ENCODE measurements around the gene ZBTB45.

ZBTB45 gene

GRCh38 chr19:58561373-58562121, 41.9 kb upstream of the ZBTB45 start:
- ATAC-seq = no peak

DNA sequence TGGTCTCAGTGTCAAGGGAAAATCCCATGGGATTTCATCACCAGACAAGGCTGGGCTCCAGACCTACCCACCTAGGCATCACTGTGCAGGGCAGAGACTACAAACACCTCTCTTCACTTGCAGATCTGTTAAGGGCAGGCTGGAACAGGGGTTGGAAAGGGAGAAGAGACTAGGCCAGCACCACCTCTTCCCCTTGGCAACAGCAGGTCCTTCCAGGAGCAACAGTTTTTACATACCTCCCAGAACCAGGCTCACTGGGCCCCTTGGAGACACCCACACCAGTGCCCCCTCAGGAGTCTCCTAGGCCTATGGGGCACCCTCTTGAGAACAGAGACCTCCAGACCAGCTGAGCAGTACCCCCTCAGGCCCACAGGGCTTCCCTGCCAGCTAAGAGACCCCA, 41.3 kb upstream of the ZBTB45 start:
- ATAC-seq = no peak
- no peak for TF ChIP-seq CSRNP3 (CRISPR knock-in tag; IDR thresholded peaks at IDR 0.05)
- no peak for TF ChIP-seq GLIS3 (CRISPR knock-in tag; IDR thresholded peaks at IDR 0.05)
- no peak for TF ChIP-seq ZFP3 (CRISPR knock-in tag; IDR thresholded peaks at IDR 0.05)
- TF ChIP-seq ZC3H10 (CRISPR knock-in tag; IDR thresholded peaks at IDR 0.05) = no peak
- TF ChIP-seq ZNF565 (CRISPR knock-in tag; conservative IDR thresholded peaks at IDR 0.05; ENCODE audit: low read depth) = no peak
- no peak for TF ChIP-seq TOX (CRISPR knock-in tag; IDR thresholded peaks at IDR 0.05; ENCODE audit: borderline replicate concordance)
- TF ChIP-seq TSHZ2 (CRISPR knock-in tag; IDR thresholded peaks at IDR 0.05) = no peak
- no peak for TF ChIP-seq ISL1 (CRISPR knock-in tag; IDR thresholded peaks at IDR 0.05)
- TF ChIP-seq TCF4 (CRISPR knock-in tag; IDR thresholded peaks at IDR 0.05; ENCODE audit: borderline replicate concordance) = no peak
- TF ChIP-seq OSR1 (CRISPR knock-in tag; IDR thresholded peaks at IDR 0.05) = no peak
- TF ChIP-seq SNAI2 (CRISPR knock-in tag; IDR thresholded peaks at IDR 0.05) = no peak
- TF ChIP-seq, protein P1, sequence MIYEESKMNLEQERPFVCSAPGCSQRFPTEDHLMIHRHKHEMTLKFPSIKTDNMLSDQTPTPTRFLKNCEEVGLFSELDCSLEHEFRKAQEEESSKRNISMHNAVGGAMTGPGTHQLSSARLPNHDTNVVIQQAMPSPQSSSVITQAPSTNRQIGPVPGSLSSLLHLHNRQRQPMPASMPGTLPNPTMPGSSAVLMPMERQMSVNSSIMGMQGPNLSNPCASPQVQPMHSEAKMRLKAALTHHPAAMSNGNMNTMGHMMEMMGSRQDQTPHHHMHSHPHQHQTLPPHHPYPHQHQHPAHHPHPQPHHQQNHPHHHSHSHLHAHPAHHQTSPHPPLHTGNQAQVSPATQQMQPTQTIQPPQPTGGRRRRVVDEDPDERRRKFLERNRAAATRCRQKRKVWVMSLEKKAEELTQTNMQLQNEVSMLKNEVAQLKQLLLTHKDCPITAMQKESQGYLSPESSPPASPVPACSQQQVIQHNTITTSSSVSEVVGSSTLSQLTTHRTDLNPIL (CRISPR knock-in tag; IDR thresholded peaks at IDR 0.05; ENCODE audit: low read depth) = no peak
- no peak for TF ChIP-seq ZNF70 (CRISPR knock-in tag; IDR thresholded peaks at IDR 0.05)
- no peak for TF ChIP-seq ZNF8 (CRISPR knock-in tag; IDR thresholded peaks at IDR 0.05)
- TF ChIP-seq ZFP30 (CRISPR knock-in tag; IDR thresholded peaks at IDR 0.05) = no peak
- TF ChIP-seq PPARA (CRISPR knock-in tag; IDR thresholded peaks at IDR 0.05; ENCODE audit: borderline replicate concordance) = no peak
- no peak for TF ChIP-seq POU6F1 (CRISPR knock-in tag; IDR thresholded peaks at IDR 0.05; ENCODE audit: borderline replicate concordance, low read depth)
- TF ChIP-seq RARB (CRISPR knock-in tag; IDR thresholded peaks at IDR 0.05) = no peak

More at GRCh38 chr19:58561373-58562121, 41.9 kb upstream of the ZBTB45 start:
- TF ChIP-seq BACH2 (CRISPR knock-in tag; IDR thresholded peaks at IDR 0.05; ENCODE audit: borderline replicate concordance) (no peak), ZC3H10 (CRISPR knock-in tag; IDR thresholded peaks at IDR 0.05) (no peak), ZNF8 (CRISPR knock-in tag; IDR thresholded peaks at IDR 0.05) (no peak), ESRRG (CRISPR knock-in tag; IDR thresholded peaks at IDR 0.05) (no peak)

DNA sequence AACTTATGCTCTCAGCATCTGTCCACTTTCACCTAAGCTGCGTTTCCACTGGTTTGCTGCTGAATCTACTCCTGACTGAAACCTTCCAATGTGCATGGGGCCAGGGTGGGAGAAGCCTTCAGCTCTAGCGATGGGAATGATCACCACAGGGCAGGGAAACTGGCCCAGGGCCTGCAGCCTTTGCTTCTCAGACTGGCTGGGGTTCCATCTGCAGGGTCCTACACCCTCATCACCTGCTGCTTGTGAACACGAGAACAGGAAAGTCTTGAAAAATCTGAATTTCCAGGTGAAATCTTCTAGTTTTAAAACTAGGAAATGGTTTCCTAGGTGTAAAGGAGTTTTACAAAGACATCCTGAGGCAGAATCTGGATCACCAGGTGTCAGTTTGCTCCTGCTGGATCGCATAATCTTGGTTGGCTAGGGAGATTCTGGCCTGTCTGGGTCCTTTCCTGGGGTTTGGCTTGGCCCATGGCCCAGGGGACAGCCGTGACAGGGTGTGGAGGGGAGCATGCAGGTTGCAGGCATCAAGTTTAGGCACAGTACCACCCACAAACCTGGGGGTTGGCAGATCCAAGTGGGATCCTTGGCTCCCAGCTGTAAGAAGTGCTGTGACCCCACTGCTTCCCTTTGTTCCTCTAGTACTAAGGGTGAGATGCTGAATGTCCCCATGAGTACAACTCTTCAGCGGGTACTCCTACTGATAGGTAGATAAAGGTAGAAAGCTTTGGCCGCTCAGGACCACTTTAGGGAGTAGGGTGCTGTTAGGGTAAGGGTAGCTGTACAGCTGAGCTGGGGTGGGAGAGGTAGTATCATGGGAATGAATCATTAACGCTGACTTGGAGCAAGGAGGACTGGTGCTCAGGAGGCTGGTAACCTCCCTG, 40.6 kb upstream of the ZBTB45 start:
- TF ChIP-seq PPARA (CRISPR knock-in tag; IDR thresholded peaks at IDR 0.05; ENCODE audit: borderline replicate concordance) (no peak), ESRRG (CRISPR knock-in tag; IDR thresholded peaks at IDR 0.05) (no peak), TCF4 (CRISPR knock-in tag; IDR thresholded peaks at IDR 0.05; ENCODE audit: borderline replicate concordance) (no peak), CSRNP3 (CRISPR knock-in tag; IDR thresholded peaks at IDR 0.05) (no peak), TOX (CRISPR knock-in tag; IDR thresholded peaks at IDR 0.05; ENCODE audit: borderline replicate concordance) (no peak), ZNF70 (CRISPR knock-in tag; IDR thresholded peaks at IDR 0.05) (no peak), BACH2 (CRISPR knock-in tag; IDR thresholded peaks at IDR 0.05; ENCODE audit: borderline replicate concordance) (no peak), RARB (CRISPR knock-in tag; IDR thresholded peaks at IDR 0.05) (no peak), GLIS3 (CRISPR knock-in tag; IDR thresholded peaks at IDR 0.05) (no peak), OSR1 (CRISPR knock-in tag; IDR thresholded peaks at IDR 0.05) (no peak), ARNTL (CRISPR knock-in tag; IDR thresholded peaks at IDR 0.05; ENCODE audit: borderline replicate concordance, low read depth) (no peak)
- ATAC-seq = no peak

All from SK-N-SH treated with all-trans-retinoic acid at 6 μM for 48 hours (cell line).